Measurements from ENCODE around the gene ZNF124. TPM values are rescaled to one million over a fixed set of nuclear protein-coding genes. Genes with fewer than 3 reads are reported as not detected.

Gene ZNF124
- total RNA-seq, 1 experiment from 2014 or later, result 22.2 TPM

DNA sequence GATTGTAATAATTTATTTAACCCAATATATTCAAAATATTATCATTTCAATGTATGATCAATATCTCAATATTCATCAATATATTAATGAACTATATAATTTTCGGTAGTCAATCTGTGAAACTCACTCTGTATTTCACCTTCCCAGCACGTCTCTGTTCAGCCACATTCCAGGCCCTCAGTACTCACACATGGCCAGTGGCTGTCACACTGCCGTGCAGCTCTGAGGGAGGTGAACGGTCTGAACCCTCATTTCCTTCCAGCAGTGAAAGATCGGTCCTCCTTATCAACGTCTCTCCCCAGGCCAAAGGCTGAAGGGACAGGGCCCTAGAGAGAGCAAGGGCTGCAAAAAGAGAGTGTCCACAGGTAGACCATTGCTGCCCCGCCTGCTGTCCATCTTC lies 39.5 kb upstream of the ZNF124 start:
- ChIA-PET CTCF (no interaction called here), POLR2A (ENCODE audit: unreplicated experiment) (no interaction called here)
- DNase-seq, result no peak
- H3K9me3 ChIP-seq (ENCODE audit: low read length), result no peaks in the 10 kb centered on the region
- H3K27ac ChIP-seq (ENCODE audit: low read length), result no peak overlapping the region
- H3K4me3 ChIP-seq (ENCODE audit: low read length), result no peak overlapping the region
- H3F3A ChIP-seq (ENCODE audit: low read length, unreplicated experiment), result no peaks in the 10 kb centered on the region
- no peaks in the 10 kb centered on the region for H3K9me2 ChIP-seq (replicated peaks; ENCODE audit: low read length)
- no peak for TF ChIP-seq EZH2phosphoT487 (IDR thresholded peaks at IDR 0.05; ENCODE audit: borderline replicate concordance, low read length)
- H3K79me2 ChIP-seq (ENCODE audit: low read length), result peaks cover 43% of the 10 kb centered on the region
- peak overlapping the region; percentile 88; the same call in 1 of the 2 replicates for H3K4me2 ChIP-seq (ENCODE audit: low read length)
- no peaks in the 10 kb centered on the region for H3K27me3 ChIP-seq (ENCODE audit: low read length)
- peaks cover 25% of the 10 kb centered on the region for H4K20me1 ChIP-seq (ENCODE audit: low read length)
- no peak overlapping the region for H3K9ac ChIP-seq (ENCODE audit: low read length)
- intact Hi-C loops (cut with micrococcal nuclease), result loop anchor here (5.0 kb wide), 1 partner anchor 46 kb away; the partner anchor contains the start of gene VN1R5
- ATAC-seq, result no peak
- peaks cover 19% of the 10 kb centered on the region for H3K36me3 ChIP-seq (ENCODE audit: low read depth, low read length)
- H3K4me1 ChIP-seq (ENCODE audit: insufficient read depth, low read length), result peaks cover 19% of the 10 kb centered on the region
- peak overlapping the region; percentile 81; the same call in 1 of the 2 replicates for H2AFZ ChIP-seq (ENCODE audit: low read length)
- no TSS peak for BruUV-seq (replicated peaks)

DNA sequence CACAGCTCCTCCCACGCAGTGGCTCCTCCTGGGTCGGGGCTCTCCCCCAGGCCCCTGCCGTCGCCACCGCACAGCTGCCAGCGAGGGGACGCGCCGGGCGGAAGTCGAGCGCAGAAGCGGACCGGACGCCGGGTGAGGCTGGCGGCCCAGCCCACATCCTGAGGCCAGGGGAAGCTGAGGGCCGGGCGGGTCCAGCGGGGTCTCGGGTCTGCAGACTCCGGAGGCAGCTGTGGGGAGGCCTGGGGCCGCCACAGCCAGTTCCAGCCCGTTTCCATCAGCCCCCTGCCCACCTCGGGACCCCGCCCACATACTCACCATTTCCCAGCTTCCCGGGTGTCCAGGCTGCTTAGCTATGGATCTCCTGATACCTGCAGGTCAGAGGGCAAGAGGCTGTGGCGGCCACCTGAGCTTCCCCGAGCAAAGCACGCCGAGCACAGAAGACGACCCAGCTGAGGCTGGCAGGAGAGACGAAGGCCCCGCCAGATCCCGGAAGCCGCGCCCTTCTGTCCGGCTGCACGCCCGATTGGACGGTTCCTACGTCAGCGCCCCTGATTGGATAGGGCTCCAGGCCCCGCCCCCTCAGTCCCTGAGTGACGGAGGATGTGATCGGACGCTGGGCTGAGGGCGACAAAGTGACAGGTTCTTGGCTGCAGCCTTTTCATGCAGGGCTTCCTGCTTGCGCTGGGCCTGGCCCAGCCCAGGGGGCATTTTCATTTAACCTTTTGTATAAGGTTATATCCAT lies 38.7 kb upstream of the ZNF124 start:
- DNase-seq, result peak; percentile 100
- intact Hi-C loops (cut with micrococcal nuclease), result loop anchor here (1.0 to 5.0 kb wide), 2 partner anchors 47 to 106 kb away; partner anchors contain the start of gene VN1R5
- no peak for TF ChIP-seq EZH2phosphoT487 (IDR thresholded peaks at IDR 0.05; ENCODE audit: borderline replicate concordance, low read length)
- TF ChIP-seq, protein P1, sequence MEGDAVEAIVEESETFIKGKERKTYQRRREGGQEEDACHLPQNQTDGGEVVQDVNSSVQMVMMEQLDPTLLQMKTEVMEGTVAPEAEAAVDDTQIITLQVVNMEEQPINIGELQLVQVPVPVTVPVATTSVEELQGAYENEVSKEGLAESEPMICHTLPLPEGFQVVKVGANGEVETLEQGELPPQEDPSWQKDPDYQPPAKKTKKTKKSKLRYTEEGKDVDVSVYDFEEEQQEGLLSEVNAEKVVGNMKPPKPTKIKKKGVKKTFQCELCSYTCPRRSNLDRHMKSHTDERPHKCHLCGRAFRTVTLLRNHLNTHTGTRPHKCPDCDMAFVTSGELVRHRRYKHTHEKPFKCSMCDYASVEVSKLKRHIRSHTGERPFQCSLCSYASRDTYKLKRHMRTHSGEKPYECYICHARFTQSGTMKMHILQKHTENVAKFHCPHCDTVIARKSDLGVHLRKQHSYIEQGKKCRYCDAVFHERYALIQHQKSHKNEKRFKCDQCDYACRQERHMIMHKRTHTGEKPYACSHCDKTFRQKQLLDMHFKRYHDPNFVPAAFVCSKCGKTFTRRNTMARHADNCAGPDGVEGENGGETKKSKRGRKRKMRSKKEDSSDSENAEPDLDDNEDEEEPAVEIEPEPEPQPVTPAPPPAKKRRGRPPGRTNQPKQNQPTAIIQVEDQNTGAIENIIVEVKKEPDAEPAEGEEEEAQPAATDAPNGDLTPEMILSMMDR (conservative IDR thresholded peaks at IDR 0.05; ENCODE audit: low read depth, low read length), result no peak
- TF ChIP-seq EZH2 (IDR thresholded peaks at IDR 0.05; ENCODE audit: low read length, unreplicated experiment), result no peak
- H3K9ac ChIP-seq (ENCODE audit: low read length), result peak overlapping the region; percentile 84
- H2AFZ ChIP-seq (ENCODE audit: low read length), result peak overlapping the region; percentile 81
- H3K9me2 ChIP-seq (replicated peaks; ENCODE audit: low read length), result no peaks in the 10 kb centered on the region
- no peaks in the 10 kb centered on the region for H3F3A ChIP-seq (ENCODE audit: low read length, unreplicated experiment)
- ChIA-PET CTCF (interaction anchor here (0.6 kb wide), 1 partner anchor 171 kb away, joined by 4 read pairs; no protein-coding TSS in a partner anchor), POLR2A (ENCODE audit: unreplicated experiment) (interaction anchor here (0.6 kb wide), 1 partner anchor 1615 kb away, joined by 14 read pairs; the partner anchor contains the start of gene SH3BP5L)
- H3K27ac ChIP-seq (ENCODE audit: low read length), result peak overlapping the region; percentile 40
- BruUV-seq (replicated peaks), result TSS peak; percentile 44
- H3K4me2 ChIP-seq (ENCODE audit: low read length), result peak overlapping the region; percentile 88
- peak; percentile 98 for ATAC-seq
- no peaks in the 10 kb centered on the region for H3K27me3 ChIP-seq (ENCODE audit: low read length)
- H3K4me3 ChIP-seq (ENCODE audit: low read length), result peak overlapping the region; percentile 79
- H3K4me1 ChIP-seq (ENCODE audit: insufficient read depth, low read length), result peaks cover 19% of the 10 kb centered on the region
- no peaks in the 10 kb centered on the region for H3K9me3 ChIP-seq (ENCODE audit: low read length)
- peaks cover 25% of the 10 kb centered on the region for H3K36me3 ChIP-seq (ENCODE audit: low read depth, low read length)
- H3K79me2 ChIP-seq (ENCODE audit: low read length), result peaks cover 51% of the 10 kb centered on the region
- H4K20me1 ChIP-seq (ENCODE audit: low read length), result peaks cover 25% of the 10 kb centered on the region

DNA sequence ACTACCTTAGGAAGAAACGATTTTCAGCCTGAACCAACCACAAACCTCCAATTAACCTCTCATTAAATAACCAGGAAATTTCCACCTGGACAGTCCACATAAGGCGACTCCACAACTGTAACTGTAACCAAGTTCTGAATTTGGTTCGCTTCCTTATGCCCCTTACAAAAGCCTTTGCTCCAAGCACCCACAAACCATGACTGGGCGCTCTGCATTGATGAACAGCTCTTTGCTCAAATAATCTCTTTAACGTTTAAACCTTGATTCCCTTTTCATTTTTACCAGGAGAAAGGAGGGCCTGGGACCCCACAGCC lies 38.2 kb upstream of the ZNF124 start:
- peaks cover 56% of the 10 kb centered on the region for H3K79me2 ChIP-seq (ENCODE audit: low read length)
- no peaks in the 10 kb centered on the region for H3F3A ChIP-seq (ENCODE audit: low read length, unreplicated experiment)
- ChIA-PET CTCF (interaction anchor here (0.6 kb wide), 1 partner anchor 171 kb away, joined by 4 read pairs; no protein-coding TSS in a partner anchor), POLR2A (ENCODE audit: unreplicated experiment) (no interaction called here)
- peak overlapping the region; percentile 81 for H2AFZ ChIP-seq (ENCODE audit: low read length)
- H3K9me3 ChIP-seq (ENCODE audit: low read length), result no peaks in the 10 kb centered on the region
- H4K20me1 ChIP-seq (ENCODE audit: low read length), result peaks cover 25% of the 10 kb centered on the region
- no peaks in the 10 kb centered on the region for H3K9me2 ChIP-seq (replicated peaks; ENCODE audit: low read length)
- H3K4me1 ChIP-seq (ENCODE audit: insufficient read depth, low read length), result peaks cover 19% of the 10 kb centered on the region
- peak overlapping the region; percentile 40; the same call in 1 of the 2 replicates for H3K27ac ChIP-seq (ENCODE audit: low read length)
- H3K27me3 ChIP-seq (ENCODE audit: low read length), result no peaks in the 10 kb centered on the region
- H3K9ac ChIP-seq (ENCODE audit: low read length), result peak overlapping the region; percentile 84
- intact Hi-C loops (cut with micrococcal nuclease), result loop anchor here (1.0 to 5.0 kb wide), 2 partner anchors 47 to 106 kb away; partner anchors contain the start of gene VN1R5
- no TSS peak for BruUV-seq (replicated peaks)
- peak; percentile 9 for ATAC-seq
- H3K36me3 ChIP-seq (ENCODE audit: low read depth, low read length), result peaks cover 25% of the 10 kb centered on the region
- peak overlapping the region; percentile 79 for H3K4me3 ChIP-seq (ENCODE audit: low read length)
- TF ChIP-seq, protein P1 (conservative IDR thresholded peaks at IDR 0.05; ENCODE audit: low read depth, low read length), result no peak
- TF ChIP-seq EZH2phosphoT487 (IDR thresholded peaks at IDR 0.05; ENCODE audit: borderline replicate concordance, low read length) (no peak), EZH2 (IDR thresholded peaks at IDR 0.05; ENCODE audit: low read length, unreplicated experiment) (no peak)
- H3K4me2 ChIP-seq (ENCODE audit: low read length), result peak overlapping the region; percentile 88
- DNase-seq, result no peak

Data from PC-3 (cell line).